GM18867 (cell line): Measurements from ENCODE around the gene WWOX.

ENCODE experiments used
- ATAC-seq: cut with Tn5 transposase; IDR thresholded peaks from one replicate; pipeline ENCODE4 v1.9.1; 2021; ENCODE audit warnings: mild to moderate bottlenecking, moderate library complexity; ENCODE audit not compliant: unreplicated experiment

Gene WWOX

DNA sequence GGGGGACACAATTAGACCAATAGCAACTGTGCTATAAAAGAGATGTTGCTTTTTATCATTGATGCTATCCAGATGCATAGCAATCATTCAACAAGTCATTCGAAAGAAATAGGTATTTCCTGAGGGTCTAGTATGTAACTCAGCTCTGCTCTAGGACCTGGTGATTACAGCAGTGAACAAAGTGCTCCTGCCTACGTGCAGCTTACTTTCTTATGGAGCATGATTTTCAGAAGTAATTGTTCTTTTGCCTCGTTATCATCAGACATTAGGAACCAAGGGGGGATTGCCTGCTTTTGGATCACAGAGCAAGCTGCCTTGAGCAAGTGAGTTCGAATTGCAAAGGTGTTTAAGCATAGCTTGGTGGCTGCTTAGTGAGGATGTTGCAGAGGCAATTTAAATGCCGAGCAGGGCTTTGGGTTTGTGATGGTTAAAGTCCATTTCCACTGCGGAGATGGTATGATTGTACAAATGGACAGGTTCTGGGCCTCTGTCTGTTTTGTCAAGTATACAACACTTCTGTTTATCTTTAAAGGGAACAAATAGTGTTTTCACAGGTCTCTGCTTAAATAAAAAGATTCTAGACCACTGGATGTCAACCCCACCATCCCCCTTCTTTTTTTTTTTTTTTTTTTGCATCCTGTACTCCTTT lies 41.5 kb downstream of the WWOX start:
- no peak for ATAC-seq

DNA sequence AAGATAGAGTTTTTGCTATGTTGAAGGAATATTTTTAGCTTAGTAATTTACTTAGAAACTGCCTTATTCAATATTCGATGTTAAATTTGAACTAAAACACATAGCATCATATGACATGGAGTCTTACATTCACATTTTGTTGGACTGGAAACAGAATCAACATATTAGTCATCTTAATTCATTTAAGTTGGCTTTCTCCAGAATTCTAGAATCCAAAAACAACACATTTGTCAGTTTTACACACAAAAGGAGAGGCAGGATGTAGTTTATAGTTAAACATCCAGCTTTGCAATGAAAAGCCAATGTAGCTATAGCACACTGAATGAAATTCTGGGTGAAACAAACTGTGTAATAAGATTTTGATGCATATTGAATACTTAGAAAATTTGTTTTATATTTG lies 43.3 kb downstream of the WWOX start:
- ATAC-seq: no peak

- ATAC-seq: no peak
Observed at GRCh38 chr16:78146807-78147206, 47.4 kb downstream of the WWOX start.

DNA sequence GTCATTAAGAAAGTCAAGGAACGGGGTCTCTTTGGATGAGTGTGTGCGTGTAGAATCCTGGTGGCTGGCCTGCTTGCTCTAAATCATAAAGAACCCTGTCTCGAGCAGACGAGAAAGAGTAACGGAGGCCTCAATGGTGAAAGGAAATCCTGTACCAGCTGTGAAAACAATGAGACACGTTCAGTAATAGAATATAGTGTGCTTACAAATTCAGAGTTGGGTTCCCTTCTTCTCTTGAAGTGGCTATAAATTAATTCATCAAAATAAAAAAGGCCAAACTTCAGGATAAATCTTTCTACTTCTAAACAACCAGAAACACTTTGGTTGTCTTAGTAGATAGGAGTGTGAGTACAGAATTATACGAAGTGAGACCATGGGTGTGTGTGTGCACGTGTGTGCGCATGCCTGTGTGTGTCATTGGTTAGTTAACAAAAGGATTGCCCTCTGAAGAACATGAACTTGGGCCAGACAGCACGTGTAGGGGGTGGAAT lies 48.5 kb downstream of the WWOX start:
- no peak for ATAC-seq

DNA sequence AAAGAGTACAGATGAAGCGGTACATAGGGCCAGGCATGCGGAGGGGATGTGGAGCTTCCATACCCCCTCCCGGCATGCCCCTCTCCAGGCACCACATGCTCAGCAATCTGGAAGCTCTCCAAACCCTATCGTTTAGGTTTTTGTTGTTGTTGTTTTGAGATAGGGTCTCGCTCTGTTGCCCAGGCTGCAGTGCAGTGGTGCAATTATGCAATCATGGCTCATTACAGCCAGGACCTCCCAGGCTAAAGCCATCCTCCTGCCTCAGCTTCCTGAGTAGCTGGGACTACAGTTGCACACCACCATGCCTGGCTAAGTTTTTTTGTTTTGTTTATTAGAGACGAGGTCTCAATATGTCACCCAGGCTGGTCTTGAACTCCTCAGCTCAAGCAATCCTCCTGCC lies 50.8 kb downstream of the WWOX start:
- ATAC-seq: no peak

DNA sequence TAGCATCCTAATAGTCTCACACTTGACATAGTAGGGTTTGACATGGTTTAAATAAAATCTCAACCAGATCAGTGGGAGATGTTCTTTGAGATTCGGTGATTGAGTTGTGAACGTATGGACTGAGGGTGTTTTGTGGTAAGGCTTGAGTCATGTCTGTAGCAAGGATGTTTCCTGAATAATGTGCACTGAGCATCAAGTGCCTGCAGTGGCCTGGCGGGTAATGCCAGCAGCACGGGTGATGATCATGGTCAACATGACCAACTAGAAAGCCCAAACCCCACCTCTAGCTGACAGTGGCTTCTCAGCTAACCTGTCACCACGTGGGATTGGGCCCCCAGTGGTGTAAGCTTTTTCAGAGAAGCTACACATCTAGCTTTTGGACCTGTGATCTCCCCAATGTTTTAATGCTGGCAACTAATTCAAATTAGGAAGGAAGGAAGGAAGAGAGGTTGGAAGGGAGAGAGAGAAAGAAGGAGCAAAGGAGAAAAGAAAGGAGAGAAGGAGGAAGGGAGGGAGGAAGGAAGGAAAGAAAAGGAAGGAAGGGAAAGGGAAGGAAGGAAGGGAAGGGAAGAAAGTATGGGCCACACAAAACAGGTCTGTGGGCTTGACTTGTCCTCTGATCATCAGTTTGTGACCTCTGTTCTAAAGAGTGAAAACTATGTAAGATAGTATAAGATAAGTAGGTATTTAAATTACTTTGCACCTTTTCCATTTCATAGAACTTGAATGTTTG lies 55.4 kb downstream of the WWOX start:
- no peak for ATAC-seq

DNA sequence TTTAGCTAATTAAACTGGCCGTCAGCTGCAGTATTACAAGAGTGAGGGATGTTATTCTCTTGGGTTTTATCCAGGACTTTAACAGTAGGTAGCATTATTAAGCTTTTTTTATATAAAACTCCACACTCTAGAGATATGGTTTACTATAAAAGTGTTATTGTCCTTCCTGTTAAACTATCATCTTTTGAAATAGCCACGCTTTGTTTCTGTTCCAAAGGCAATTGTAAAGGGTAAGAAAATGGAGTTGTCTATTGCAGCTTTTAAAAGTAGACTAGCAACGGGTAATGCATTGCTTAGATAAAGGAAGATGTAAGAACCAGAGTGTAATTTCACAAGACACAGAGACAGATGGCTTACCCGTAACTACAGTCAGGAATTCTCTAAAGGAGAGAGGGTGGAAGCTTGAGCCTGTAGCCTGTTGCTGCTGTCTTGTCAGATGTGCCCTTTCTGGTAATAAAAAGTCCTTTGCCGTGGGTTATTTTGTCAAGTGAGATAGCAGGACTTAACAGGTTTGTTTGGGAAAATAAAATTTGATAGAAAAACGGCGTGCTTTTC lies 56.4 kb downstream of the WWOX start:
- no peak for ATAC-seq

GRCh38 chr16:78161023-78161729 lies 61.7 kb downstream of the WWOX start:
- no peak for ATAC-seq

- no peak for ATAC-seq
Observed at GRCh38 chr16:78163772-78164670, 64.6 kb downstream of the WWOX start.

DNA sequence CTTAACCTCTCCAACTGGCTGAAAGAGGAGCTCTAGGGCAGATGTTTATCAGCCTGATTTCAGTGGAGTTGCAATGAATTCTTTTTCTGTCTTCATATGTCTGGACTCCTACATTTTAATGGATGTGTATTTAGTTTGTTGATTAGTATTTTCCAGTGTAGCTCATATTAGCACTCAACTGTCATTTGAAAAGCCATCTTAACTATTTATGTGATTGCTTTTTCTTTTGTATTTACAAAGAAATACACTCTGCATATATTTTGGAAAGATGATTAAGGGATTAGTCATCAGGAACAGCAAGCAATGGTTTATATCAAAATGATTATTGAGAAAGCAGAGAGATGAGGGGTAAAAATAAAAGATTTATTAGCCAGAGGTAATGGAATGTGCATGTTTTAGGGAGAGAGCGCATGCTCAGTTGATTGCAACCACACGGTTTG lies 71.1 kb downstream of the WWOX start:
- ATAC-seq: no peak

DNA sequence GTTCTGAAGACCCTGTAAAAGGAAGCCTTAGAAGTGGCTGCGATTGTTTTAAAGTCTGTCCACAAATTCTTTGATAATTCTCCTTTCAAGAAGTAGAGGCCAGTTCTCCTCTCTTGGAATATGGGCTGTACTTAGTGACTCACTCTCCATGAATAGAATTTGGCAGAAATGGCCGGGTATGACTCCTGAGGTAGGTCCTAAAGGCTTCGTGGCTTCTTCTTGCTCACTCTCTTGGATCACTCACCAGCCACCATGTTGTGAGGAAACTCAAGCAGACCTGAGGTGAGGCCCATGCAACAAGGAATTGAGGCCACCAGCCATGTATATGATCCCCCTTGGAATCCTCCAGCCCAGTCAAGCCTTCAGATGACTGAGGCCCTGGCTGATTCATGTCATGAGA lies 75.8 kb downstream of the WWOX start:
- ATAC-seq: no peak

GRCh38 chr16:78176435-78176834 lies 77.0 kb downstream of the WWOX start:
- ATAC-seq: no peak

DNA sequence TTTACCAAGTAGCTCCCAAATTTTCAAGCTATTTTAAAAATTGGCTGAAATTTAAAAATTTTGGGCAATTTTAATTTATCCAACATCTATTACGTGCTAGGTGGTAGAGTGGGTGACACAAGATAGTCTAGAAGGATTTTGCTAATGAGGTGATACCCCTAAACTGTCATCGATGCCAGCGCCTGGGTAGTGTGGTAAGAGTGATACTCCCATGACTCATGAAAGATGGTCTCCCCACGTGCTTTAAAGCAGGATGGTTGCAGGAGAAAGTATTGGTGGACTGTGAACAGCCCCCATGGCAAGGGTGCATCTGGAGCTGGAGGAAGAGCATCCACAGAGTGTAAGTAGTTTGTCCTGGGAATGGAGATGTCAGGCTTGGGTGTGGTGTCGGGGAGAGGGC lies 77.8 kb downstream of the WWOX start:
- ATAC-seq: no peak

GRCh38 chr16:78177987-78178386 lies 78.5 kb downstream of the WWOX start:
- no peak for ATAC-seq

GRCh38 chr16:78179666-78180065 lies 80.2 kb downstream of the WWOX start:
- no peak for ATAC-seq

DNA sequence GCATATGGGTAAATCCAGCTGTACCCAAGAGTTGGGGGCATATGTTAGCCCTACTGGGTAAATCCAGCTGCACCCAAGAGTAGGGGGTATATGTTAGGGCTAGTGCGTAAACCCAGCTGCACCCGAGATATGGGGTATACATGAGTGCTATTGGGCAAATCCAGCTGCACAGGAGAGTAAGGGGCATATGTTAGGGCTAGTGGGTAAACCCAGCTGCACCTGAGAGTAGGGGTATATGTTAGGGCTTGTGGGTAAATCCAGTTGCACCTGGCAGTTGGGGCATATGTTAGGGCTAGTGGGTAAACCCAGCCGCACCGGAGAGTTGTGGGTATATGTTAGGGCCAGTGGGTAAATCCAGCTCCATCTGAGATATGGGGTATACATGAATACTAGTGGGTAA lies 80.9 kb downstream of the WWOX start:
- ATAC-seq: no peak

- no peak for ATAC-seq
Observed at GRCh38 chr16:78183437-78184237, 84.2 kb downstream of the WWOX start.

DNA sequence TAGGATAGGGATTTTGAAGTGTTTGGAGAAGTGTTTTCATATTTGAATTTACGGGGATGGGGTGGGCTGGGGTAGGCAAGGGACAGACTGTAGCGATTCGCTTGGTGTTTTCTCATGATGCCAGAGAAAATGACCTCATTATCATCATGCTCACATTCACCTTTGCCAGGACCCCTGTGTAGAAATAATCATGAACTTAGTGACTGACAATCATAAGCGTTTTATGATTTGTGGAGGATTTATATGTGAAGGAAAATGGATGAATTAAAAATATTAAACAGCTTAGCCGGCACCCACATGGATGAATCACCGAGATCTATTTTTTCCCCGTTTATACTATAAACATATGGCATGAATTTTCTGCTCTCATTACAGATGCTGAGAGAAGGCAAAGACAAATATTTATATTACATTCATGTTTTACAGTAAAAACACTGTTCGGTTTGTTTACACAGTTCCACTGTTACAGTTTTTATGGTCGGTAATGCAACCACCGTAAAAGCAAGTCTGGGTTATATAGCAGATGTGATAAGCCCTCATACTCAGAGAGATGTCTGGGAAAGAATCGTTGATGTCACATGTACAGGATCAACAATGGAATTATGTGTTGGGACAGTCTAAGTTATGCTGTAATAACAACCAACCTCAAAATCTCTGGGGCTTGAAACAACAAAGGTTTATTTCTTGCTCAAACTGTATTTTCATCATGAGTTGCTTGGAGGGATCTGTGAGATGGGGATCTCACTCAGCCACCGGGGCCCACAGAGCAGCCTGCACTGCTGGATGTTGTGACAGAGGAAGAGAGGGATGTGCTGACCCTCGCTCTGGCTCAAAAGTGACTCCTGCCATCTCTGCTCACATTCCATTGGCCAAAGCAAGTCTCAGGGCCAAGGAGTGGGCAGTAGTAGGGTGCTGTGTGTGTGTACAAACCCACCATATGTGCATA lies 85.1 kb downstream of the WWOX start:
- ATAC-seq: no peak

DNA sequence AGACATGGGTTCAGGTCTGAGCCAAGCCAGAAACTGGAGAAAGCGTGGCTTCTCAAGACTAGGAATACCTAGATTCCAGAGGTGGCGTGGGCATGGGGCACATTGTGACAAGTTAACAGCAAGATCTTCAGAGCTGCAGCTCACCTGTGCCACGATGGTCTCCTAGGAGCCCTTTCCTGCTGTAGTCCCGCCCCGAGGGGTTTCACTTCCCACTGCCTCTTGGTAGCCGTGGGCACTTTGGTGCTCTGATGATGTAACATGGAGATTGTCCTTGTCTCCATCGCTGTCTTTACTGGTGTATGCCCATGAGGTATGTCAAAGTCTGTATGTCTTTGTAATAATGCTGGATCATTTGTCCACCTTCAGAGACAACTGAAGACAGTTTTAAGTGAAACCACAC lies 89.7 kb downstream of the WWOX start:
- ATAC-seq: no peak
